ENCODE results near the gene ZSWIM5.
"Not testable (repeated sequence)": the region's sequence is repeated elsewhere in the genome, so short reads cannot be mapped to it uniquely, and the experiment has no call there.

Gene ZSWIM5

DNA sequence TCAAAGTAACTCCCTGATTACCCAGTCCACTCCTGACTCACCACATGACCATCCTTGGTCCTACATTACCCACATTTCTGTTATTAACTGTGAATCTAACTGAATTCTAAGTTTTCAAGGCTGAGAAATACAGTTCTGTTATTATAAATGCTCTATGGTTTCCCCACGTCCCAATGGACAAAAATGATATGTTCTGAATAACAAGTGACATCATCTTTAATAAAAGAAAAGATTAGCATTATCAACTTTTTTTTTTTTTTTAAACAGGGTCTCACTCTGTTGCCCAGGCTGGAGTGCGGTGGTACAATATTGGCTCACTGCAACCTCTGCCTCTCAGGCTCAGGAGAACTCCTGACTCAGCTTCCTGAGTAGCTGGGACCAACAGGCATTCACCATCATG, 59.6 kb downstream of the ZSWIM5 start:
- H3K9me3 Mint-ChIP-seq = no peaks in the 10 kb centered on the region
- no peaks in the 10 kb centered on the region for H3K36me3 Mint-ChIP-seq (ENCODE audit: low read depth)
- H3K27me3 Mint-ChIP-seq = peaks cover 4% of the 10 kb centered on the region
- no peak overlapping the region for H3K27ac Mint-ChIP-seq
- no peak overlapping the region for H3K4me3 Mint-ChIP-seq
- H3K4me1 Mint-ChIP-seq (ENCODE audit: low read depth) = peaks cover 5% of the 10 kb centered on the region
- intact Hi-C loops (cut with micrococcal nuclease) = no loop called here

DNA sequence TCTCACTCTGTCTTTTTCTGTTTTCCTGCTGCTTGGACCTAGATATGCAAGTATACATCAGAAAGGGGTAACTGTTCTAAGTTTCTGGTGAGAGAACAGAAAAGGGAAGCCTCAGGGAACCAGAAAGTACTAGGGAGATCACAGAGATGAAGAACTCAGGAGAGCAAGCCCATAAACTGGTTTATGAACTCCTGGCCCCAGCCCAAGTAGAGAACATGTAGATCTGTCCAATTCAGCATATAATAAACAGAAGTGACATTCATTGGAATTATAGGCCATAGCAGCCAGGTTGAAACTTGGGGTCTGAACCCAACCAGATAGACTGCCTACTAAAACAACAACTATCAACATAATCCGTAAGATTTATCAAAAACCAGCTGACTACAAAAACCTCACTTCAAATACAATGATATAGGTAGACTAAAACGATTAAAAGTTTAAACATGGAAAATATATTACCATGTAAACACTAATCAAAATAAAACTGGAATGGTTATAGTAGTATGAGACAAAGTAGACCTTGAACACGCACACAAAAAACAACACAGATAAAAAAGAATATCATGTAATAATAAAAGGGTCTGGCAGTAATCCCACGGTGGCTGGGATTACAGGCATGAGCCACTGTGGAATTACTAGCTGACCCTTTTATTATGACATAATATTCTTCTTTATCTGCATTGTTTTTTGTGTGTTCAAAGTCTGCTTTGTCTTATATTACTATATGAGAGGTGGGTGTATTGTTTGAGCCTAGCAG, 65.0 kb downstream of the ZSWIM5 start:
- Mint-ChIP-seq H3K4me1 (ENCODE audit: low read depth) (no peaks in the 10 kb centered on the region), H3K9me3 (no peaks in the 10 kb centered on the region), H3K4me3 (no peak overlapping the region), H3K27ac (no peak overlapping the region), H3K36me3 (ENCODE audit: low read depth) (no peaks in the 10 kb centered on the region), H3K27me3 (peaks cover 4% of the 10 kb centered on the region)
- intact Hi-C loops (cut with micrococcal nuclease) = no loop called here

DNA sequence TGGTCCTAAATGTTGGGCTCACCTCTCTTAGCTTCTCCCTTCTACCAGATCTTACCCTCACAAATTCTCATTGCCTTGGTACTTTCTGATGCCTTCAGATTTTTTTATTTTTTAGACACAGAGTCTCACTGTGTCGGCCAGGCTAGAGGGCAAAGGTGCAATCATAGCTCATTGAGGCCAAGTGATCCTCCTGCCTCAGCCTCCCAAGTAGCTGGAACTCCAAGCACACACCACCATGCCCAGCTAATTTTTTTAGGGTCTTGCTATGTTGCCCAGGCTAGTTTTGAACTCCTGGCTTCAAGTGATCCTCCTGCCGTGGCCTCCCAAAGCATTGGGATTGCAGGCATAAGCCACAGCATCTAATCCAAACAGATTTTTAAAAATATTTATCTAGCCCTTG, 69.4 kb downstream of the ZSWIM5 start:
- no peaks in the 10 kb centered on the region for H3K27me3 Mint-ChIP-seq
- no peaks in the 10 kb centered on the region for H3K36me3 Mint-ChIP-seq (ENCODE audit: low read depth)
- no peak overlapping the region for H3K27ac Mint-ChIP-seq
- intact Hi-C loops (cut with micrococcal nuclease) = no loop called here
- no peaks in the 10 kb centered on the region for H3K4me1 Mint-ChIP-seq (ENCODE audit: low read depth)
- H3K9me3 Mint-ChIP-seq = no peaks in the 10 kb centered on the region
- no peak overlapping the region for H3K4me3 Mint-ChIP-seq

DNA sequence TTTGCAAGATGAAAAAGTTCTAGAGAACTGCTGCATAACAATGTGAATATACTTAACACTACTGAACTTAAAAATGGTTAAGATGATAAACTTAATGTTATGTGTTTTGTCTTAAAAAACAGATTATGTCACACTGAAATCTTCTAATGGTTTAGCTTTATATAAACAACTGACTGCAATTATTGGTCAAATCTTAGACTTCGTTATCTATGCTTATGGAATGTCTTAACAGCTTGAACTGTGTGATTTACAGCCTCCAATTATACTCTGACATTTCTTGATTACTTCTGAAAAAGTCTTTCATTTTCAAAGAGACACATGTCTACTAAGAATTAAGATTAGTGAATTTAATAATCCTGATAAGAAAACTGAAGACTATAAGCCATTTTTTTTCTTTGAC, 71.1 kb downstream of the ZSWIM5 start:
- intact Hi-C loops (cut with micrococcal nuclease) = no loop called here
- no peak overlapping the region for H3K4me3 Mint-ChIP-seq

DNA sequence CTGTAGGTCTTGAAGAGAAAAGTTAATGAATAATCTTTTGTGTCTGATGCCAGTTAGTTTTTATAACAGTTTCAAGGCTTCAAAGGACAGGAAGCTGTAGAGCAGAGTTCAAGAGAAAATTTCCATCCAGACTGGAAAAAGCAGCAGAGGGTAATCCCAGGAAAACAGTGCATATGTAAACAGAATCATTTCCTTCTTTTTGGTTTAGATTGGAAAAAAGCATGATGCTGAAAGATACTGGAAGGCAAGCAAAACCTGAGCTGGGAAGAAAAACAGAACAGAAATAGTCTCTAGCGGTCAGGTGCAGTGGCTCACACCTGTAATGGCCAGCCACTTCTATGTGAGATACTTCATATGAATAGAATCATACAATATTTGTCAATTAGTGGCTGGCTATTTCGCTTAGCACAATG, 71.9 kb downstream of the ZSWIM5 start:
- H3K9me3 Mint-ChIP-seq = no peaks in the 10 kb centered on the region

More for the DNA sequence above, 71.1 kb downstream of the ZSWIM5 start:
- no peaks in the 10 kb centered on the region for H3K36me3 Mint-ChIP-seq (ENCODE audit: low read depth)
- H3K27ac Mint-ChIP-seq = no peak overlapping the region
- no peaks in the 10 kb centered on the region for H3K4me1 Mint-ChIP-seq (ENCODE audit: low read depth)
- H3K9me3 Mint-ChIP-seq = no peaks in the 10 kb centered on the region
- H3K27me3 Mint-ChIP-seq = no peaks in the 10 kb centered on the region

DNA sequence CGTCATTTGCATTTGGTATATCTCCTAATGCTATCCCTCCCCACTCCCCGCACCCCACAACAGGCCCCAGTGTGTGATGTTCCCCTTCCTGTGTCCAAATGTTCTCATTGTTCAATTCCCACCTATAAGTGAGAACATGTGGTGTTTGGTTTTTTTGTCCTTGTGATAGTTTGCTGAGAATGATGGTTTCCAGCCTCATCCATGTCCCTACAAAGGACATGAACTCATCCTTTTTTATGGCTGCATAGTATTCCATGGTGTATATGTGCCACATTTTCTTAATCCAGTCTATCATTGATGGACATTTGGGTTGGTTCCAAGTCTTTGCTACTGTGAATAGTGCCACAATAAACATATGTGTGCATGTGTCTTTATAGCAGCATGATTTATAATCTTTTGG, 73.7 kb downstream of the ZSWIM5 start:
- H3K4me3 Mint-ChIP-seq; H3K4me1 Mint-ChIP-seq (ENCODE audit: low read depth); H3K9me3 Mint-ChIP-seq; intact Hi-C loops (cut with micrococcal nuclease); H3K36me3 Mint-ChIP-seq (ENCODE audit: low read depth); H3K27me3 Mint-ChIP-seq; H3K27ac Mint-ChIP-seq: not testable (repeated sequence)

More for the DNA sequence above, 71.9 kb downstream of the ZSWIM5 start:
- Mint-ChIP-seq H3K4me1 (ENCODE audit: low read depth) (no peaks in the 10 kb centered on the region), H3K36me3 (ENCODE audit: low read depth) (no peaks in the 10 kb centered on the region), H3K4me3 (no peak overlapping the region), H3K27ac (no peak overlapping the region), H3K27me3 (no peaks in the 10 kb centered on the region)
- intact Hi-C loops (cut with micrococcal nuclease) = no loop called here

DNA sequence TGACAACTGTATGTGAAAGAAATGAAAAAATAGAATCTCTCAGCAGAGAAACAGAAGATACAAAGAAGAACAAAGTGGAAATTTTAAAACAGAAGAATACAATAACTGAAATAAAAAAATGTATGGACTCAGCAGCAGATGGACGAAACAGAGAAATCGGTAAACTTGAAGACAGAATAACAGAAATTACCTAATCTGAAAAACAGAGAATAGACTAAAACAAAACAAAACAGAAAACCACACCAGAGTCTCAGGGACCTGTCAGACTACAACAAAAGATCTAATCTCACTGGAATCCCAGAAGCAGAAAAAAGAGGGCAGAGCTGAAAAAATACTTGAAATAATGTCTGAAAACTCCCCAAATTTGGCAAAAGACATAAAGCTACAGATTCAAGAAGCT, 83.0 kb downstream of the ZSWIM5 start:
- intact Hi-C loops (cut with micrococcal nuclease) = no loop called here
- no peaks in the 10 kb centered on the region for H3K36me3 Mint-ChIP-seq (ENCODE audit: low read depth)
- peaks cover 2% of the 10 kb centered on the region for H3K27me3 Mint-ChIP-seq
- no peaks in the 10 kb centered on the region for H3K4me1 Mint-ChIP-seq (ENCODE audit: low read depth)
- no peaks in the 10 kb centered on the region for H3K9me3 Mint-ChIP-seq
- no peak overlapping the region for H3K27ac Mint-ChIP-seq
- no peak overlapping the region for H3K4me3 Mint-ChIP-seq

DNA sequence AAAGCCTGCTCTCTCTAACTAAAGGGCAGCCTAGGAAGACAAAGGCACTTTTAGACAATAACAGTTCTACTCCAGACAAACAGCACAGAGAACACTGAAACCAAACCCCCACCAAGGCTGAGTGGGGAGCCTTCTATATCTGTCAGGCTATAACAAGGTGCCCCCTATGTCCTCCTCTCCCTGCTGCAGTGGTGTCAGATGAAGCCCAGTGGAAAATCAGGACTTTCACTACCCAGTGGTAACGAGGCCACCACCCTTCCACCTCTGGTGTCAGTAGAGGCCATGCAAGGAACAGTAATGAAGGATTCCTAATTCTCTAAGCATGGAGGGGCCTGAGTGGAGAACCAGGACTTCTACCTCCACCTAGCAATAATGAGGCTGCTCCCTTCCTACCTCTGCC, 83.7 kb downstream of the ZSWIM5 start:
- Mint-ChIP-seq H3K9me3 (no peaks in the 10 kb centered on the region), H3K27ac (no peak overlapping the region), H3K4me3 (no peak overlapping the region), H3K4me1 (ENCODE audit: low read depth) (no peaks in the 10 kb centered on the region), H3K27me3 (peaks cover 2% of the 10 kb centered on the region), H3K36me3 (ENCODE audit: low read depth) (no peaks in the 10 kb centered on the region)
- intact Hi-C loops (cut with micrococcal nuclease) = no loop called here

DNA sequence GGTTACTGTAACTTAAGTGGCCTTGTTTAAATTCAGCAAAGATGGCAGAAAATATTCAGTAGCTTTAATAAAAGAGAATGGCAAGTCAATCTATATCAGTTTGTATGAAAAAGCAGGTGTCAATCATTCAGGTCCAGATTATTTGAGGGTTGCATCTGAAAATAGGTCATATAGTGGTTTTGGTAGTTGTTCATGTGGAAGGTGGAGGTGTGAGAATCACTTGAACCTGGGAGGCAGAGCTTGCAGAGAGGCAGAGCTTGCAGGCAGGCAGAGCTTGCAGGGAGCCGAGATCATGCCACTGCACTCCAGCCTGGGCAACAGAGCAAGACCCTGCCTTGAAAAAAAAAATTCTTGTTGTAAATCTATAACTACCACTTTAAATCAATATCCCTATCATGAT, 88.6 kb downstream of the ZSWIM5 start:
- intact Hi-C loops (cut with micrococcal nuclease) = no loop called here
- no peaks in the 10 kb centered on the region for H3K9me3 Mint-ChIP-seq

DNA sequence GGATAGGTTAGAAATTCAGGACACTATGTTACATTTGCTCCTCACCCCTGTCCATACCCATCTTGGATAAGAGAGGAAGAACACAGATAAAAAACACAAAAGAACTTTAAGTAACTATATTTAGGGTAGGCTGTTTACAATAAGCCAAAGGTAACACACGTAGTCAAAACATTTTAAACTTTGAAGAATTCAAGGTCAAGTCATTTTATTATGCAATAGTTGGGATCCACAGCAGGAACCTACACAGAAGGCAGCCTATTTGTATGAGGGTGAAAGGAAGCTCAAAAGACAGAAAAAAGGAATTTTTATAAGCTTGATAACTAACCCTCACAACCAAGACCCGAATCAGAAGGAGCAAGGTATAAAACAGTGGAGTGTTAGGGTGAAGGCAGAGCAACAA, 89.6 kb downstream of the ZSWIM5 start:
- no peak overlapping the region for H3K27ac Mint-ChIP-seq
- no peaks in the 10 kb centered on the region for H3K4me1 Mint-ChIP-seq (ENCODE audit: low read depth)
- no peaks in the 10 kb centered on the region for H3K36me3 Mint-ChIP-seq (ENCODE audit: low read depth)
- H3K27me3 Mint-ChIP-seq = peaks cover 2% of the 10 kb centered on the region
- H3K4me3 Mint-ChIP-seq = no peak overlapping the region
- no peaks in the 10 kb centered on the region for H3K9me3 Mint-ChIP-seq
- intact Hi-C loops (cut with micrococcal nuclease) = no loop called here

More for the DNA sequence above, 88.6 kb downstream of the ZSWIM5 start:
- no peak overlapping the region for H3K27ac Mint-ChIP-seq
- H3K27me3 Mint-ChIP-seq = peaks cover 2% of the 10 kb centered on the region
- H3K4me1 Mint-ChIP-seq (ENCODE audit: low read depth) = no peaks in the 10 kb centered on the region
- no peaks in the 10 kb centered on the region for H3K36me3 Mint-ChIP-seq (ENCODE audit: low read depth)
- no peak overlapping the region for H3K4me3 Mint-ChIP-seq

DNA sequence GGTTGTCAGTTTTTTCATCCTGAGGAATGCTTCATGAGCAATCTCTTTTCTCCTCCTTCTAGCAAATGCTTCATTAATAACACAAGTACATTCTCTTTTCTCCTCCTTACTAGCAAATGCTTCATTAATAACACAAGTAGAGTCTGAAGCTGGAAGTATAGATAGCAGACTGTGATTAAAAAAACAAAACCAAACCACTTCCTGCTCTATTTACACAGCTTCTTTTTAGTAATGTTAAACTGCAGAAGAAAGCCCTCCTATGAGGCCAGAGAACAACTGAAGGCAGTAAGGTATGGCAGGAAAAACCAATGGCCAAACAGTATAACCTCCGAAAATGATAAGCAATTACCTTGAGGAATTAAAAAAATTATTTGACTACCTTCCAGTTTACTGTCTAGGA, 90.1 kb downstream of the ZSWIM5 start:
- Mint-ChIP-seq H3K4me3 (no peak overlapping the region), H3K9me3 (no peaks in the 10 kb centered on the region), H3K4me1 (ENCODE audit: low read depth) (no peaks in the 10 kb centered on the region), H3K27ac (no peak overlapping the region), H3K36me3 (ENCODE audit: low read depth) (no peaks in the 10 kb centered on the region), H3K27me3 (peaks cover 2% of the 10 kb centered on the region)
- intact Hi-C loops (cut with micrococcal nuclease) = no loop called here

DNA sequence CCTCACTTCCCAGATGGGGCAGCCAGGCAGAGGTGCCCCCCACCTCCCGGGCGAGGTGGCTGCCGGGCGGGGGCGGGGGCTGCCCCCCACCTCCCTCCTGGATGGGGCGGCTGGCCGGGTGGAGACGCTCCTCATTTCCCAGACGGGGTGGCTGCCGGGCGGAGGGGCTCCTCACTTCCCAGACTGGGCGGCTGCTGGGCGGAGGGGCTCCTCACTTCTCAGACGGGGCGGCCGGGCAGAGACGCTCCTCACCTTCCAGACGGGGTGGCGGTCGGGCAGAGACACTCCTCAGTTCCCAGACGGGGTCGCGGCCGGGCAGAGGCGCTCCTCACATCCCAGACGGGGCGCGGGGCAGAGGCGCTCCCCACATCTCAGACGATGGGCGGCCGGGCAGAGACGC, 91.2 kb downstream of the ZSWIM5 start:
- H3K9me3 Mint-ChIP-seq; H3K4me1 Mint-ChIP-seq (ENCODE audit: low read depth); H3K27ac Mint-ChIP-seq; H3K27me3 Mint-ChIP-seq; H3K4me3 Mint-ChIP-seq; H3K36me3 Mint-ChIP-seq (ENCODE audit: low read depth); intact Hi-C loops (cut with micrococcal nuclease): not testable (repeated sequence)

DNA sequence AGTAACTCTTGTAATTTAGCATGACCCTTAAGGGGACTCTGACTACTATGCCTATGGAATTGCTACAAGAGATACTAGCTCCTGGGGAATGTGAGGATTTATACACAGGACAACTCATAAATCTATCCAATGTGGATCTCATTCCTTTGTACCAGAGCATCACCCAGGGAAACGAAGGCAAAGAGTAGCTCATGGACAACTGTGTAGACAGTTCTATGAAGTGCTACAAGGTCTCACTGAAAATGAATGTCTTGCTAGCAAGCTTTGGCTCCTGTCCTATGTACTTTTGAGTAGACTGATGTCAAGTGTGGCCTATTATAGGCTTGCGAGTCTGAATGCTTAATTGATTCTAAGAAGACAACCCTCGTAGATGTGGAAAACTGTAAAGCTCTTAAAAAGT, 93.7 kb downstream of the ZSWIM5 start:
- Mint-ChIP-seq H3K27me3 (no peaks in the 10 kb centered on the region), H3K4me3 (no peak overlapping the region), H3K36me3 (ENCODE audit: low read depth) (no peaks in the 10 kb centered on the region), H3K9me3 (no peaks in the 10 kb centered on the region), H3K27ac (no peak overlapping the region), H3K4me1 (ENCODE audit: low read depth) (no peaks in the 10 kb centered on the region)
- intact Hi-C loops (cut with micrococcal nuclease) = no loop called here

DNA sequence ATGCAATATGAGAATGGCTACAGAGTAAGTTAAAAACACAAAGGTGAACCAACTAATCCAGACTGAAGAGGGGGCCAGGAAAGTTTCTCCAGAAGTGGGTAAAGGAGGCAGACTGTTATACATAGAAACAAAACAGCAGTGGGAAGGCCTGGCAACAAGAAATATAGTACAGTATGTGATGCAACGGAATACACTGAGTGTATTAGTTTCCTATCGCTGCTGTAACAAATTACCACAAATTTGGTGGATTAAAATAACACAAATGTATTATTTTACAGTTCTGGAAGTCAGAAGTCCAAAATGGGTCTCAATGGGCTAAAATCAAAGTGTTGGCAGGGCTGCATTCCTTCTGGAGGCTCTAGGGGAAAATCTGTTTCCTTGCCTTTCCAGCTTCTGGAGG, 95.2 kb downstream of the ZSWIM5 start:
- H3K4me3 Mint-ChIP-seq = no peak overlapping the region
- no peaks in the 10 kb centered on the region for H3K4me1 Mint-ChIP-seq (ENCODE audit: low read depth)
- H3K27ac Mint-ChIP-seq = no peak overlapping the region
- H3K27me3 Mint-ChIP-seq = no peaks in the 10 kb centered on the region
- intact Hi-C loops (cut with micrococcal nuclease) = no loop called here
- no peaks in the 10 kb centered on the region for H3K9me3 Mint-ChIP-seq
- H3K36me3 Mint-ChIP-seq (ENCODE audit: low read depth) = no peaks in the 10 kb centered on the region

DNA sequence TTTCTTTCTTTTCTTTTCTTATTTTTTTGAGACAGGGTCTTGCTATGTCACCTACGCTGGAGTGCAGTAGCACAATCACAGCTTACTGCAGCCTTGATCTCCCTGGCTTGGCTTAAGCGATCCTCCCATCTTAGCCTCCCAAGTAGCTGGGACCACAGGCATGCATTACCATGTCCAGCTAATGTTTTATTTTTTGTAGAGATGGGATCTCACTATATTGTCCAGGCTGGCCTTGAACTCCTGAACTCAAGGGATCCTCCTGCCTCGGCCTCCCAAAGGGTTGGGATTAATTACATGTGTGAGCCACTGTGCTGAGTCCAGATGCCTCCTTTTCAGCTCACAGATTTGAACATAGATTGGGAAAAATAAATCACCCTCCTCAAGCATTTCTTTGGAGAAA, 98.6 kb downstream of the ZSWIM5 start:
- Mint-ChIP-seq H3K9me3 (no peaks in the 10 kb centered on the region), H3K4me1 (ENCODE audit: low read depth) (no peaks in the 10 kb centered on the region), H3K27me3 (no peaks in the 10 kb centered on the region), H3K27ac (no peak overlapping the region), H3K36me3 (ENCODE audit: low read depth) (no peaks in the 10 kb centered on the region), H3K4me3 (no peak overlapping the region)
- intact Hi-C loops (cut with micrococcal nuclease) = no loop called here

Data from dendritic cell treated with granulocyte-macrophage colony-stimulating factor and Interleukin-4, amounts not matched to agents 40 ng/mL and 50 ng/mL, for 4 days (primary cell).